Kidney capillary endothelial cell (primary cell): ENCODE measurements around the gene CLCN6.

ENCODE experiments used
- DNase-seq: peaks from one replicate; pipeline ENCODE4 v3.0.0-alpha.2; 2018; ENCODE audit warnings: low spot score

The CLCN6 gene

GRCh38 chr1:11805422-11806306 lies at the start of gene CLCN6, which contains the start of gene MTHFR:
CLCN6 (plus strand) TSS chr1:11806191; CDS start chr1:11806263, 72 bp downstream.
MTHFR (minus strand) TSS chr1:11805964; CDS start chr1:11803116, 2,848 bp downstream.
- peak; percentile 96 for DNase-seq

DNA sequence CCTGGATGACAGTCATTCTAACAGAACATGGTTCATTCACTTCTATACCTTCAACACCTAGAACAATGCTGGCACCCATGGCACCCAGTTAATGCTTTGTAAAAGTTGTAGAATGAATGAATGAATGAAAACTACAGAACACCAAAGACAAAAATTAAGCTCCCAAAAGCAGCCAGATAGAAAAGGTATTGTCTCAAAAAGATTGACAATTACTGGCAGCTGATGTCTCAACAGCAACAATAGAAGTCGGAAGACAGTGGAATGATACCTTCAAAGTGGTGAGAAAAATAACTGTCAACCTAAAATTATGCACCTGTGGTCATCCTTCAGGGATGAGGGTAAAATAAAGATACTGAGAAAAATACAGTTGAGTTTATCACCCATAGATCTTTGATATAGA lies 48.9 kb upstream of the CLCN6 start:
- DNase-seq, result no peak

DNA sequence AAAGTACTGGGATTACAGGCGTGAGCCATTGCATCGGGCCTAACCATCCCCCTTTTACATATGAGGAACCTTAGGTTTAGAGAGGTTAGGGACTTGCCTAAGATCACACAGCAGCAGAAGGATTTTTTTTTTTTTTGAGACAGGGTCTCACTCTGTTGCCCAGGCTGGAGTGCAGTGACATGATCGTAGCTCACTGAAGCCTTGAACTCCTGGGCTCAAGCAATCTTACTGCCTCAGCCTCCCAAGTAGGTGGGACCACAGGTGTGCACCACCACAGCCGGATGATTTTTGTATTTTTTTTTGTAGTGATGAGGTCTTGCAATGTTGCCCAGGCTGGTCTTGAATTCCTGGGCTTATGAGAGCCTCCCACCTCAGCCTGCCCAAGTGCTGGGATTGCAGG lies 46.2 kb upstream of the CLCN6 start:
- no peak for DNase-seq

DNA sequence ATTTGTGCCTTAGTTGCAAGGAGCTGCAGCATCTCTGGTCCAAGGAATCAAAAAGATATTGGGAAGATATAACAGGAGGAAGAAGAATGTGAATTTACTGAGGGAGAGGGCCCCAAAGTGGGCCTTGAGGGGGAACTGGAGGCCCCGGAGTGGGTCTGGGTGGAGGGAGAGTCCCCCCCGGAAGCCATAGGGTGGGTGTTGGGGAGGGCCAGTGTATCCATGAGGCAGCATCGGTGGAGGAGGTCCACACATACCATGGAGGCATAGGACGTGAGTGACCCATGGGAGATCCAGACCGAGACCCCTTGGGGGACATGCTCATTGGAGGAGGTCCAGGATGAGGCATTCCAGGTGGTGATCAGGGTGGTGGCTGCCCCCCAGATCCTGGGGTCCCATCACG lies 44.7 kb upstream of the CLCN6 start:
- DNase-seq, result no peak

- no peak for DNase-seq
Measured at GRCh38 chr1:11761988-11762406, 44.0 kb upstream of the CLCN6 start, which contains the start of gene C1orf167. C1orf167 (plus strand) TSS chr1:11762193; CDS start chr1:11764401, 2,208 bp downstream.

- DNase-seq, result no peak
Measured at GRCh38 chr1:11764115-11764514, 41.9 kb upstream of the CLCN6 start.

DNA sequence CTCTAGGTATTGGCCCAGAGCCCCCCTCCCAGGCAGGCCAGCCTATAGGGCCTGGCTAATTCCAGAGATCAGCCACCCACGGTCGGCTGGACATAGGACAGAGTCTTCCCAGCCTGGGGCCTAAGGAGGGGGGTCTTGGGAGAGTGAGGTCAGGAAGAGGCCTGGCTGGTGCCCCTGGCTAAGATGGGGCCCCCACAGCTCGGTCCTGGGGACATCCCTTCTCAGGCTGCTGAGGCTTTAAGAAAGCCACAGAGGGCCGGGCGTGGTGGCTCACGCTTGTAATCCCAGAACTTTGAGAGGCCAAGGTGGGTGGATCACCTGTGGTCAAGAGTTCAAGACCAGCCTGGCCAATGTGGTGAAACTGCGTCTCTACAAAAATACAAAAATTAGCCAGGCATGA lies 41.5 kb upstream of the CLCN6 start:
- no peak for DNase-seq

DNA sequence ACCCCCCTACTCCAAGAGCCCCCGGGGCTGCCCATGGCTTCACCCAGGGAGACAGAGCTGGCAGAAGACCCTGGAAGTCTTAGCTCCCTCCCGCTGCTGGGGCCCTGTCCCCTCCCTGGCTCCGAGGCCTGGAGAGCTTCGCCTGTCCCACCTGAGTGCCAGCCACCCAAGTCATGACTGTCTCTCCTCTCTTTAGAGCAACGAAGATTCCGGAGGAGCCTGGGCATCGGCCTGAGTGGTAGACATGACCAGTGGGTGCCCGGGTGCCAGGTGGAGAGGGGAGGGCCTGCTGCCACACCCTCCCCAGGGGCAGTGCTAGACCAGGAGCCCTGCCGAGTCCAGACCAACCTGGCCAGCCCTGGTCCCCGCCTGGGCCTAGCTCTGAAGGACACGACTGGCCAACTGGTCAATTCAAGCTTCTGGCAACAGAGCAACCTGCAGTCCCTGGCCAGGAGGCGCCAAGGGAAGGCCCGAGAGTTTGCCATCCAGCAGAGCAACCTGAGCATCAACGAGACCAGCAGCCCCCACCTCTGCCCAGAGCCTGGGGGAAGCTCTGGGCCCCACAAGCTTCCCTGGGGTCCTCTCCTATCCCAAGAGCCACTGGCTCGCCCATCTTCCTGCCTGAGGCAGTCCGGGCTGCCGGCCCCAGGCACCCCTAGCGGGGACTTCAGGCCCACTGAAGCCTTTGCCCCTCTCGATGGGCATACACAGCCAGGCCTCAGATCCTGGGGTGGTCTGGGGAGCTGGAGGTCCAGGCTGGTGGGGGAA lies 40.1 kb upstream of the CLCN6 start:
- no peak for DNase-seq

DNA sequence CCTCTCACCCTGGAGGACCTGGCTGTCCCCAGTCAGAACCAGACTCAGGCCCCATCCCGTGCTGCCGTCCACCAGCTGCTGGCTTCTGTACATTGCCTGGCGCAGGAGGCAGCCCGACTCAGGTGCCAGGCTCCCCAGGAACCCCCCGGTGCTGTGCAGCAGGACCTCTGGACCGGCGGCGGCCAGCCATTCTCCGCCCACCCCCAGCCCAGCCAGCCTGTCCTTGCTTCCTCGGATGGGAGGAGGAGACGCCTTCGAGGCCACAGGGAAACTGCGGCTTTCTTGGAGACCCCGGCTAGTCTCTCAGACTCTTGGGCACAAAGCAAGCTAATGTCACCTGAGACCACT lies 39.6 kb upstream of the CLCN6 start:
- no peak for DNase-seq

DNA sequence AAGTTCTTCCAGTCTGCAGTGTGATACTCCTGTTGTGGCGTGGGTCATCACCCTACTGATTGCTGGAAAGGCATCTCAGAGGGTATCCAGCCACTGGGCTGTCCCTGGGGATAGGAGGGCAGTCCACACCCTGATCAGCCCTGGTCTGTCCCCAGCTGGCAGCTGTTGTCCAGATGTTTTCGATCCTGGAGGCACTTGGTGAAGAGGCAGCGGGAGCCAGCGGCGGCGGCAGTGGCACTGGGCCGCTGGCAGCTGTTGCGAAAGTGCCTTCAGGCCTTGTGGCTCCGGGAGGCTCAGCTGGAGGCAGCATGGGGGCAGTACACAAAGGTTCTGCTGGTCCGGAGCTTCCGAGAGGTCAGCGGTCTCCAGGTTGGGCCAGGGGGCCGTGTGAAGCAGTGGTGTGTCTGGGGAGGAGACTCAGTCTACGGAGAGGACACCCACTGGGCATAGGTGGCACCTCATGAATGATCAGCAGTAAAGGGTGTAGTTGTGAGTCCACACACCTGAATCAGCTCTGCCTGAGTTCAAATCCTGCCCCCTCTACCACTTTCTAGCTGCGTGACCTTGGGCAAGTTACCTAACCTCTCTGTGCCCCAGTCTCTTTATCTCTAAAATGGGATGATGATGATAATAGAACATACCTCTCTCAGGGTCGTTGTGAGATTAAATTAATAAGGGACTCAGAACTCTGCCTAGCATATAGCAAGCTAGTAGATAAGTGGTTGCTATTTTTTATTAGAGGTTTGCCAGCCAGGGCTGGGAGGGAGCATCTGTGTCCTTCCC lies 37.9 kb upstream of the CLCN6 start:
- DNase-seq, result no peak

GRCh38 chr1:11768821-11769220 lies 37.2 kb upstream of the CLCN6 start:
- no peak for DNase-seq

DNA sequence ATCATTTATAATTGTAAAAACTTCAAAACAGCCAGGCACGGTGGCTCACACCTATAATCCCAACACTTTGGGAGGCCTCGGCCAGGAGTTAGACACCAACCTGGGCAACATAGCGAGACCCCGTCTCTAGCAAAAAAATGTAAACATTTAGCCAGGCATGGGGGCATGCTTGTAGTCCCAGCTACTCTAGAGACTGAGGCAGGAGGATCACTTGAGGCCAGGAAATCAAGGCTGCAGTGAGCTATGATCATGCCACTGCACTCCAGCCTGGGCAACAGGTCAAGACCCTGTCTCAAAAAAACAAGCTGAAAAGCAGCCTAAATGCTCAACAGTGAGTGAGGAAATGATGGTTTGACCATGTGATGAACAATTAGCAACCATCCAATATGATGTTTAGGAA lies 36.7 kb upstream of the CLCN6 start:
- no peak for DNase-seq

DNA sequence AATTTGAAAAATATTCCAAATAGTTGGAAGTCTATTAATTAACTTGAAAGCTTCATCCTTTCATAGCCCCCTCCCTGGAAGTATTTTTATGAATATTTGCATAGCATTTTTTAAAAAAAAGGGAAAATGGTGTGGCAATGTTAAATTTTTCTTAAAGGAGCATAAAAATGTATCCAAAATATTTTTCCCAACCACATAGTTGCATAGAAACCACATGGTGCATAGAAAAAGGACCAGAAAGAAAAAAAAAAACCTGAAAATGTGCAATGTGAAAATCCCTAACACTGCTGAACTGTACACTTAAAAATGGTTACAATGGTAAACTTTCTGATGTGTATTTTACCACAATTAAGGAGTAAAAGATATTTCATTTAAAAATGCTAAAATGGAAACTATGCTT lies 36.0 kb upstream of the CLCN6 start:
- DNase-seq, result no peak

GRCh38 chr1:11771481-11772043 lies 34.4 kb upstream of the CLCN6 start:
- DNase-seq, result no peak

DNA sequence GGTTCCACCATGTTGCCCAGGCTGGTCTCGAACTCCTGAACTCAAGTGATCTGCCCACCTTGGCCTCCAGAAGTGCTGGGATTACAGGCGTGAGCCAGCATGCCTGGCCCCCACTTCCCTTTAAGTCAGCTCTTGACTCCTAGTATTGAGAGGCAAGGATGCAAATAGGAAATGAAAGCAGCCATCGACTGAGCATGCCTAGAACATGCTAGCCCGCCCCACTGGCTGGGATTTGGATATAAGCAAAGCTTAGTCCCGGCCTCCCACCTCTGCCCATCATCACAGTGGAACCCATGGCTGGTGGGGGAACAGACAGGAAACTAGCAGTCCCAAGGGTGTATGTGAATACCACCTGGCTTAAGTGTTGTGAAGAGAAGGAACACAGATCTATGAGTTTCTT lies 33.5 kb upstream of the CLCN6 start:
- no peak for DNase-seq

DNA sequence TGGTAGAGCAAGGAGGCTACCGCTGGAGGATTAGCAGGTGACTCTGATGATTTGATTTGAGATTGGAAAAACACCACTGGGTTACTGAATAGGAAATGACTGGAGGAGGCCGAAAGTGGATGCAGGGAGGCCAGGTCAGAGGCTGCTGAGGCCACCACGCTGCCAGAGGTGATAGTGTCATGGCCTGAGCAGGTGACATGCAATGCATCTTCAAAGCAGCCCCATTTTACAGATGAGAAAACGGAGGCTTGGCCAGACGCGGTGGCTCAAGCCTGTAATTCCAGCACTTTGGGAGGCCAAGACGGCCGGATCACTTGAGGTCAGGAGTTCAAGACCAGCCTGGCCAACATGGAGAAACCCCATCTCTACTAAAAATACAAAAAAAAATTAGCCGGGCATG lies 31.2 kb upstream of the CLCN6 start:
- no peak for DNase-seq

DNA sequence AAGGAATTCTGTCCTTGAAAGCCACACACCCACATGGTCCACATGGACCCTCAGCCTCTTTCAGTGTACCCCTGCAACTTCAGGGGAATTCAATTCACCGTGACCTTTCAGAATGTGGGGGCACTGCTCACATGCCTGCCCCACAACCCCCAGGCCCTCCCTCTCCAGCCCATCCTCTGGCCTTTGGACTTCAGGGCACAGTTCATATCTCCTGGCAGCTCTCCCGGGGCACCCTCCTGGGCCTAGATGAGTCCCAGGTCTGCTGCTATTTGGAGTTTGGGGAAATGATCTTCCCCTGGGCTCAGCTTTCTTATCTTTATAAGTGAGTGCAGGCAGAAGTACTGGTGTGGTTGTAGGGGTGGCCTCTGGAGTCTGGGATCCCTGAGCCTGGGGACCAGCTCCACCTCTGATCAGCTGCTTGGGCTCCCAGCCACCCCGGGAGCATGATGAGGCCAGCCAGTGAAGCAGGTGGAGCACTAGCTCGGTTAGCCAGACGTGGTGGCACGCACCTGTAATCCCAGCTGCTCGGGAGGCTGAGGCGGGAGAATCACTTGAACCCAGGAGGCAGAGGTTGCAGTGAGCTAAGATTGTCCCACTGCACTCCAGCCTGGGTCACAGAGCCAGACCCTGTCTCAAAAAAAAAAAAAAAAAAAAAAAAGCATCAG lies 28.2 kb upstream of the CLCN6 start:
- no peak for DNase-seq

GRCh38 chr1:11778336-11778735 lies 27.7 kb upstream of the CLCN6 start:
- no peak for DNase-seq

- no peak for DNase-seq
Measured at GRCh38 chr1:11778844-11779623, 27.0 kb upstream of the CLCN6 start.

GRCh38 chr1:11779715-11780379 lies 26.1 kb upstream of the CLCN6 start:
- DNase-seq, result no peak
